ENCODE data around the gene EWSR1.

Gene EWSR1

DNA sequence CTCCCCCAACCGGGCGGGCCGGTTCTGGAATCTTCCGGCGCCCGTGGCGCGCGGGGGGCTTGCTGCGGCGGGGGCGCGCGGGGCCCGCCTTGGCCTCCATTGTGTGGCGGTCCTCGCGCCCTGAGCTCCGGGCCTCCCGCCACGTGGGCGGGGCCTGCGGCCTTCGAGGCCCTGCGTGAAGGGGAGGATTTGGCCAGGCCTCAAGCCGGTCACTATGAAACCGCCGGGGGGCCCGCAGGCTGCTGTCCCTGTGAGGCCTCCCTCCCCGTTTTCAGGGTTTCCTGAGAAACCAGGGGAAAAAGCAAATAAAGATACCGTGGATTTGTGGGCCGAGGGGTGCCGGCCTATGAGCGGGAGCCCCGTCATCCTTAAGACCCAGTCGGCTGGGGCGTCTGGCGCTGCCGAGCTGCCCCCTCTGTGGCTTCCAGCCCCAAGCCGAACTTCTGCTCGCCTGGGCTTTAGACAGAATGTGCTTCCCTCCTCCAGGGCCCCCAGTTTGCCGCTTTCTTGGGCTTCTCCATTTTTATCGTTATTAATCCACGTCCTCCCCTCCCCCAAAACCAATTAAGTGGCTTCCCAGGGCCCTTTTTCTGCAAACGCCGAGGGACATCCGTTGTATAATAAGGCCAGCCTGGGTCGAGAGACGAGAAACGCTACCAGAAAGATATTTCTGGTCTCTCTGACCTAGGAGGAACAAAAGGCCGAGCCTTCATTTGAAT, 602 bp downstream of the EWSR1 start:
- DNase-seq (ENCODE audit: low read depth in 3 of 3) = no peak

DNA sequence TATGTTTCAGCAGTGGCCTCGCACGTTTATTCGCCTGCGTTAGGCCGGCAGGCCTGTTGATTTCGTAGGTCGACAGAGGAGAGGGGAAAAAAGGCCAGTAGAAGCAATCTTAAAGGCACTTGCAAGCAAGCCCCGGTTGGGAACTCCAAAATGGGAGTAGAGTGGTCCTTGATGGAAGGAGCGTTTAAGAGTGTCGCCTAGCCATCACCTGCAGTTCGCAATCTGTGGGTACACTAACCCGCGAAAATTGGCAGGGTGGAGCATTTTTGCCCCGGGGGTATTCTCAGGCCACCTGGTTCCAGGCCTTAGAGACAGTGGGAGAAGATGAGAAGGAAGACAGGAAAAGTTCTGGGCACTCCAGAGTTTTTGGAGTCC, 1.1 kb downstream of the EWSR1 start:
- no peak for DNase-seq (ENCODE audit: low read depth in 3 of 3)

DNA sequence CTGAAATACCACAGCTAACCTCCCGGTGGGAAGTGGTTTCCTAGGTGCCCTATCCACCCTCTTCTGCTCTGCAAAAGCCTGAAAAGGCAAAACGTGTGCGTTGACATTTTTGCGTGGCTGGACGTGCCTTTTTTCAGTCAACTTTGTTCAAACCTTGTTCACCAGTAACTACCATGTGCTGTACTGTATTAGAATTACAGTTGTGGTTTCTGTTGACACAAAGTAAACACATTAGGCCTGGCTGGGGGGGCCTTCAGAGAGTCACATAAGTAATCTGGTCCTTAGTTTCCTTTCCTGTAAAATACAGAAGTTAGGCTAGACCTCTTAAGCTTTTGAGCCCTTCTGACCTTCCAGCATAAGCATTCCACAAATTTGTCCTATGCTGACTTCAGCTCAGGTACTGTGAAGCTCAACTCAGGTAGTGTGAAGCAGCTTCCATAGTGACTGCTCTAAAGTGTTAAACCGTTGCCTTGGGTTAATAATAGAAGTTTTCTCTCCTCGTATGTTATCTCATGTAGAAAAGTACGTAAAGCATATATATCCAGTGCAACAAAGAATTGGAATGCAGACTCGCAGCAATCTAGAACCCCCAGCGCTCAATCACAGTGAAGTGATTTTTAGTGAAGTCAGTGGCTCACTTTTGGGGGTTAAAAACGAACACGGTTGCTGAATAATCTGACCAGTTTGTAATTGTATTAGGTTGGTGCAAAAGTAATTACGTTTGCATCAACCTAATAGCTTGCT, 1.8 kb downstream of the EWSR1 start:
- no peak for DNase-seq (ENCODE audit: low read depth in 3 of 3)

DNA sequence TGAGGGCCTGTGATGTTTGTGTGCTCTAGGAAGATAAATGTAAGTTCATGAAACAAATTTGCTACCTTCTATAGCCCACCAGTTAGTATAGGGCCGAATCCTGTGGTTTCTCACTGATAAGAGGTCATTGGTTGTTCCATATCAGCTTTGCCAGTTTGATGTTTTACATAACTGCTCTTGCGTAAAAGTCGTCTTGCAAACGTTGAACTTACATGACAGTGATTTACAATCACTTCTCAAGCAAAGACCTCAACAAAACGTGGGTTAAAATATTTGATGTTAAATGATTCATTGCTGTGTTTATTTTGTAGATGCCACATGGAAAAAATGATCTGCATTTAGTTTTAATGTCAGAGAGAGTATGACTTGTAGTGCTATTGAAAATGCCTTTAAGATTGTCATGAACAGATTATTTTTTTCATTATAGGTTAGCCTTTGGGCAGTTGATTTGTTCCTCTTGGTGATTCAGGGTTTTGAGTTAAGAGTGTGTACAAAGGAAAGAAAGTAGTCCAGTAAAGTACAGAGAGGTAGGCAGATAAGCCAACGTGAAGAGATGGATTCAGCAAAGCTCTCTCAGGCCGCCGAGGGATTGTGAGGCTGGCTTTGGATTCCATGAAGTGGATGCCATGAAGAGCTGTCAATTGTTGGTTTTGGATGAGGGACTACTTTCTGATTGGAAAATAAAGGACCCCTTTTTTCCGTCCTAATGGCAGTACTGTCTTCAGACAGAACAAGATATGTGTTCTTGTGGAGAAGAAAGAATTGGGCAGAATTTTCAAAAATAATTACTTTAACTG, 2.6 kb downstream of the EWSR1 start:
- no peak for DNase-seq (ENCODE audit: low read depth in 3 of 3)

GRCh38 chr22:29272624-29273023, 4.6 kb downstream of the EWSR1 start:
- DNase-seq (ENCODE audit: low read depth in 3 of 3) = no peak

GRCh38 chr22:29275167-29275566, 7.1 kb downstream of the EWSR1 start:
- no peak for DNase-seq (ENCODE audit: low read depth in 3 of 3)

GRCh38 chr22:29275819-29276565, 7.9 kb downstream of the EWSR1 start:
- no peak for DNase-seq (ENCODE audit: low read depth in 3 of 3)

DNA sequence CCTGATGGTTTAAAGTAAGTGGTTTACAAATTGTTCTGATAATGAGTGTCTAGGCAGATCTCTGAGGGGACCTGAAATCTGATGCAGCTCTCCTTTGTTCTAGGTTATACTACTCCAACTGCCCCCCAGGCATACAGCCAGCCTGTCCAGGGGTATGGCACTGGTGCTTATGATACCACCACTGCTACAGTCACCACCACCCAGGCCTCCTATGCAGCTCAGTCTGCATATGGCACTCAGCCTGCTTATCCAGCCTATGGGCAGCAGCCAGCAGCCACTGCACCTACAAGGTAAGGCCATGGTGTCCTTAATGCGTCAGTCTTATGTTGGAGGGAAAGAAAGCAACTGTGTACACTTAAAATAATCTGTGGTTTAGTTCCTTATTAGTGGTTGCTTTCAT, 9.9 kb downstream of the EWSR1 start:
- no peak for DNase-seq (ENCODE audit: low read depth in 3 of 3)

DNA sequence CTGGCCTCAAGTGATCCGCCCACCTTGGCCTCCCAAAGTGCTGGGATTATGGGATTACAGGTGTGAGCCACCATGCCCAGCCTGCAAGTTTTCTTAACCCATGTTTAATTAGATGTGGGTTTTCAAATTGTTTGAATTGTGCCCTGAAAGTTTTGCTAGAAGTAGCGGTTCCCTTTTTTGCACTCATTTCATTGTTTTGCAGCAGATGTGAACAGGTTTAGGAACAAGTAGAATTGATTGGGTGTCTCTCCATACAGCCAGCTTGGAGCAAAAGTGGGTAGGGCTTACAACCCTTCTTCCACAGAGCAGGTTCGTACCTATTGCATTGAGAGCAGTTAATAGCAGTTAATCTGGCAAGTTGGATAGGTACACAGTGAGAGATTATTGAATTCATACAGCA, 16.1 kb downstream of the EWSR1 start:
- DNase-seq (ENCODE audit: low read depth in 3 of 3) = no peak

DNA sequence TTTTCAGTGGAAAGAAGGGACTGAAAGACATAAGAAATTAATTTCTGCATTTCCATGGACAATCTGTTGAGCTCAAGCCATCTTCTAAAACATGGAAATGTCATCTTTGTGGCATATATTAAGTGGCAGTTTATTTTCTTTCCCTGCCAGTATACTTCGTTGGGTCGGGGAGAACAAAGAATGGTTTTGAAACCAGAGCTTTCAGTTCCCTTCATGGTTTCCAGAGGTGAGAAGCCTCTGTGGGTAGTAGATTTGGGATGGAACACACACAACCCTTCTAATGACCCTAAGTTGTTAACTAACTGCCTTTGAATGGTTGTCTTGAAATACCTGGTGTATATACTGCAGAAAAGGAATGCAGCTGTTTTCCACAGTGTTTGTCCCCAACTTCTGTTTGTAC, 20.8 kb downstream of the EWSR1 start:
- DNase-seq (ENCODE audit: low read depth in 3 of 3) = no peak

- DNase-seq (ENCODE audit: low read depth in 3 of 3) = no peak
These were observed 22.0 kb downstream of the EWSR1 start for GRCh38 chr22:29290061-29290460.

GRCh38 chr22:29291215-29291614, 23.1 kb downstream of the EWSR1 start:
- no peak for DNase-seq (ENCODE audit: low read depth in 3 of 3)

- DNase-seq (ENCODE audit: low read depth in 3 of 3) = no peak
These were observed 24.3 kb downstream of the EWSR1 start for GRCh38 chr22:29292379-29292778.

DNA sequence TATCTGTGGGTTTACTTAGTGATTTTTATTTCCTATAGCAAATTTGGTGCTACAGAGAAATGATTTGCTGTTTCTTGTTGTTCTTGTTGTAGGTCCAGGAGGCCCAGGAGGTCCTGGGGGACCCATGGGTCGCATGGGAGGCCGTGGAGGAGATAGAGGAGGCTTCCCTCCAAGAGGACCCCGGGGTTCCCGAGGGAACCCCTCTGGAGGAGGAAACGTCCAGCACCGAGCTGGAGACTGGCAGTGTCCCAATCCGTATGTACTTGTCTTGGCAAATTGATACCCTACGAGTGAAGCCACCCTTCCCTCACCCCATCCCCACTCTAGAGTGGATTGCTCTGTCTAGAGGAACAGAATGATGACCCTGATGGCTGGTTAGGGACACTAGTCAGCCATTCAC, 30.6 kb downstream of the EWSR1 start:
- DNase-seq (ENCODE audit: low read depth in 3 of 3) = no peak

DNA sequence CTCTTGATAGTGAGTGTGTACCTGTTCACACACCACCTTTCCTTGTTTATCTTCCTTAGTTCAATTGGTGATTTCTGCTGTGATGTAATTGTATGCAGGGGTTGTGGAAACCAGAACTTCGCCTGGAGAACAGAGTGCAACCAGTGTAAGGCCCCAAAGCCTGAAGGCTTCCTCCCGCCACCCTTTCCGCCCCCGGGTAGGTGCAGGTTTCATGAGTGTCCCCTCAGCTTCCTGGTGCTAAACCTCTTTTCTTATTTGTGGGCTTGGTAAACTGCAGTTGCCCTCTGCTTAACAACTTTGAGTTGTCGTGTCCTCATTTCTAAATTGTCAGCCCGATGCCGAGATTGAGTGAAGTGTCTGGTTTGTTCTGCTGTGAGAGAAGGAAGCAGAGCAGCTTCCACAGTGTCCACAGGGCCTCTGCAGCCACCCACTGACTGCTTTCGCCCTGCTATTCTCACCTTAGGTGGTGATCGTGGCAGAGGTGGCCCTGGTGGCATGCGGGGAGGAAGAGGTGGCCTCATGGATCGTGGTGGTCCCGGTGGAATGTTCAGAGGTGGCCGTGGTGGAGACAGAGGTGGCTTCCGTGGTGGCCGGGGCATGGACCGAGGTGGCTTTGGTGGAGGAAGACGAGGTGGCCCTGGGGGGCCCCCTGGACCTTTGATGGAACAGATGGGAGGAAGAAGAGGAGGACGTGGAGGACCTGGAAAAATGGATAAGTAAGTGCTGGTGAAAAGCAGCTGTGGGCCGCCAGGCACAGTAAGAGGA, 31.2 kb downstream of the EWSR1 start:
- no peak for DNase-seq (ENCODE audit: low read depth in 3 of 3)

GRCh38 chr22:29300467-29300806, 32.4 kb downstream of the EWSR1 start:
- no peak for DNase-seq (ENCODE audit: low read depth in 3 of 3)

DNA sequence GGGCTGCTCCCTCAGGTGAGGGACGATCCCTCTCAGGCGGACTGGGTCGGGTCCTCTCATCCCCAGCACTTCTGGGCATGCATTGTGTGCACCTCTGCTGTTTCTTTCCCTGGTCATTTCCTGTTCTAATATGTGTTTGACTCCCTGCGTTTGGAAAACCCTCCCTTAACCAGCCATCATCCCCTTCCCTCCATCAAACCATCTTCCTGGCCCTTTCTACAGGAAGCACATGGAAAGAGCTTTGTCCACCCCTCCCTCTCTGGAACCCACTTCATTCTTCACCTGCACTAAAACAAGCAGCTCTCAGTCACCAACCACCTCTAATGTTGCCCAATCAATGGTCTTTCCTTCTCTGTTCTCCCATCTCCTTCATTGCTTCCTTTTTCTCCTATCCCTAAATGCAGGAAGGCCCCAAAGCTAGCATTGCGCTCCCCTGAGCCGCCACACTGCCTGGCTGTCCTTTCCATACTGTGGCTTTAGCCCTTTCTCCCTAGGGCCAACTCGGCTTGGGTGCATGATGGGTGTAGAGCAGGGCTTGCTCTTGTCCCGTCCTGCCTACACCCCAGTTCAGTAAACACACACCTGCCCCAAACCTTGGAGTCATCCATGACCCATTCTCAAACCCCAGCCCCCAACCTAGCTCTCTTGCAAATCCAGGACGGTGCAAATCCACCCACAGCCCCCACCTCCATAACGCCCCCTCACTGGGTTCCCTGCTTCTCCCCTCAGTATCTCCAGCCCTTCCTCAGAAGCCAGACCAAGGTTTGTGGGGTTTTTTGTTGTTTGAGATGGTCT, 32.9 kb downstream of the EWSR1 start:
- no peak for DNase-seq (ENCODE audit: low read depth in 3 of 3)

DNA sequence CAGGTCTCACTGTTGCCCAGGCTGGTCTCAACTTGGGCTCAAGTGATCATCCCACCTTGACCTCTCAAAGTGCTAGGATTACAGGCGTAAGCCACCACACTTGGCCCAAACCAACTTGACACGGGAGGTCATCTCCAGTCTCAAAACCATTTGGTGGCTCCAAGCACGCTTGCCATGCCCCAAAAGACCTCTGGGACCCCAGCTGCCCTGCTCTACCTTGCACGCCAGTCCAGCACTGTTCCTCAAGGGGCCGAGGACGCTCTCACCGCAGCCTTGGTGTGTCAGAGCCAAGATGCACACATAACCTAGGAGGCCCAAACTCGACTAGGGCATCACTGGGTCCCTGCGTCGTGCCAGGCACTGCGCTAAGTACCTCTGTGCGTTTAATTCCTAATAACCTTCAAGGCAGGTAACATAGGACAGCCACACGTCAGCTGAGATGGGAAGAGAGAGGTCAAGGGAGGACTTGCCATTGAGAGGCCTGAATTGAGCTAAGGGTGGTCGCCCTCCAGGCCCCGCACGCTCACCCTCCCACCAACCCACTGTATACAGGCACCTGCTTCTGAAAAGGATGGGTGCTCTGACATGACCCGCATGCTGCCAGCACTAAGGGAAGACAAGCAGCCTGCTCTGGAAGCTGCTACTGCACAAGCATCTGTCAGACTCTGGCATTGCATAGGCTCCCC, 33.8 kb downstream of the EWSR1 start:
- no peak for DNase-seq (ENCODE audit: low read depth in 3 of 3)

- DNase-seq (ENCODE audit: low read depth in 3 of 3) = no peak
These were observed 34.3 kb downstream of the EWSR1 start for GRCh38 chr22:29302402-29302680.
